WTC11 (cell line): Measurements from ENCODE around the gene PTPRN2. TPM values are rescaled to one million over a fixed set of nuclear protein-coding genes. Genes with fewer than 3 reads are reported as not detected.

ENCODE experiments used
- ATAC-seq: fragments of 200-7000 bp; cut with Tn5 transposase; 2 replicates; pipeline ENCODE4 v1.10.0; 2021; ENCODE audit warnings: mild to moderate bottlenecking, moderate library complexity
- CTCF ChIA-PET: fragments of 300-600 bp; sonication (Branson Sonifier 250); formaldehyde crosslinking; loops from one replicate; lab custom pipeline; 2021; ENCODE audit warnings: antibody characterized with exemption; lab: Charles Lee
- POLR2A ChIA-PET: fragments of 350-600 bp; sonication (Branson Sonifier 250); formaldehyde crosslinking; loops from one replicate; lab custom pipeline; 2021; ENCODE audit warnings: antibody characterized with exemption; lab: Charles Lee
- DNase-seq: peaks from one replicate; pipeline ENCODE4 v3.0.0; 2021; ENCODE audit warnings: low spot score
- H3K27ac Mint-ChIP-seq: 2 replicates; pipeline ENCODE4 v1.8.0; 2021; ENCODE audit warnings: mixed read lengths
- H3K27me3 Mint-ChIP-seq: 2 replicates; pipeline ENCODE4 v1.8.0; 2021; ENCODE audit warnings: low read depth, mild to moderate bottlenecking, moderate library complexity, mixed read lengths
- H3K36me3 Mint-ChIP-seq: 2 replicates; pipeline ENCODE4 v1.8.0; 2021; ENCODE audit warnings: mixed read lengths
- H3K4me1 Mint-ChIP-seq: 2 replicates; pipeline ENCODE4 v1.8.0; 2022; ENCODE audit warnings: mixed read lengths
- H3K4me3 Mint-ChIP-seq: 2 replicates; pipeline ENCODE4 v1.8.0; 2021; ENCODE audit warnings: mild to moderate bottlenecking, moderate library complexity, mixed read lengths
- H3K9me3 Mint-ChIP-seq: 2 replicates; pipeline ENCODE4 v1.8.0; 2021; ENCODE audit warnings: mixed read lengths
- ATF1 ChIP-seq: sonication (generic); formaldehyde crosslinking; IDR thresholded peaks from 2 replicates; pipeline ENCODE4 v1.8.1; 2023; ENCODE audit warnings: mild to moderate bottlenecking, moderate library complexity, missing genetic modification reagents
- ATF3 ChIP-seq: sonication (generic); formaldehyde crosslinking; conservative IDR thresholded peaks from 2 replicates; pipeline ENCODE4 v1.8.1; 2022; ENCODE audit warnings: mild to moderate bottlenecking, missing genetic modification reagents
- ATF6 ChIP-seq: sonication (generic); formaldehyde crosslinking; IDR thresholded peaks from 2 replicates; pipeline ENCODE4 v1.8.1; 2023; ENCODE audit warnings: mild to moderate bottlenecking, missing genetic modification reagents
- CREB1 ChIP-seq: sonication (generic); formaldehyde crosslinking; IDR thresholded peaks from 2 replicates; pipeline ENCODE4 v1.8.0; 2023; ENCODE audit warnings: mild to moderate bottlenecking, missing genetic modification reagents
- ERG ChIP-seq: fragments of 250-450 bp; sonication (Bioruptor Pico); IDR thresholded peaks from 2 replicates; pipeline ENCODE4 v1.8.0; 2021; ENCODE audit warnings: mild to moderate bottlenecking
- ESRRA ChIP-seq: sonication (generic); formaldehyde crosslinking; IDR thresholded peaks from 2 replicates; pipeline ENCODE4 v1.8.1; 2022; ENCODE audit warnings: mild to moderate bottlenecking, missing genetic modification reagents, borderline replicate concordance
- HMGXB4 ChIP-seq: sonication (generic); formaldehyde crosslinking; IDR thresholded peaks from 2 replicates; pipeline ENCODE4 v1.8.1; 2023; ENCODE audit warnings: mild to moderate bottlenecking, moderate library complexity, missing genetic modification reagents
- JAZF1 ChIP-seq: fragments of 250-450 bp; sonication (Bioruptor Pico); IDR thresholded peaks from 2 replicates; pipeline ENCODE4 v1.9.0; 2021; ENCODE audit warnings: moderate library complexity, mild to moderate bottlenecking, inconsistent platforms
- MLX ChIP-seq: sonication (generic); formaldehyde crosslinking; IDR thresholded peaks from 2 replicates; pipeline ENCODE4 v1.8.1; 2023; ENCODE audit warnings: mild to moderate bottlenecking, missing genetic modification reagents, moderate library complexity
- MXD4 ChIP-seq: fragments of 250-450 bp; sonication (Bioruptor Pico); IDR thresholded peaks from 2 replicates; pipeline ENCODE4 v1.8.0; 2021; ENCODE audit warnings: mild to moderate bottlenecking, moderate library complexity, borderline replicate concordance
- PRDM15 ChIP-seq: sonication (generic); formaldehyde crosslinking; IDR thresholded peaks from 2 replicates; pipeline ENCODE4 v1.8.0; 2022; ENCODE audit warnings: missing genetic modification reagents
- RELA ChIP-seq: sonication (generic); formaldehyde crosslinking; IDR thresholded peaks from 2 replicates; pipeline ENCODE4 v1.8.1; 2022; ENCODE audit warnings: missing genetic modification reagents, mild to moderate bottlenecking, borderline replicate concordance
- RORB ChIP-seq: fragments of 250-450 bp; sonication (Bioruptor Pico); IDR thresholded peaks from 2 replicates; pipeline ENCODE4 v1.9.0; 2021; ENCODE audit warnings: mild to moderate bottlenecking
- SOX15 ChIP-seq: fragments of 250-450 bp; sonication (Bioruptor Pico); IDR thresholded peaks from 2 replicates; pipeline ENCODE4 v1.9.0; 2021; ENCODE audit warnings: mild to moderate bottlenecking
- ZMAT4 ChIP-seq: fragments of 250-450 bp; sonication (Bioruptor Pico); IDR thresholded peaks from 2 replicates; pipeline ENCODE4 v1.9.0; 2021; ENCODE audit warnings: mild to moderate bottlenecking
- ZNF232 ChIP-seq: sonication (generic); formaldehyde crosslinking; IDR thresholded peaks from 2 replicates; pipeline ENCODE4 v1.8.0; 2022; ENCODE audit warnings: mild to moderate bottlenecking, missing genetic modification reagents
- ZNF396 ChIP-seq: fragments of 250-450 bp; sonication (Bioruptor Pico); IDR thresholded peaks from 2 replicates; pipeline ENCODE4 v1.8.0; 2021; ENCODE audit warnings: mild to moderate bottlenecking, moderate library complexity, borderline replicate concordance
- ZNF416 ChIP-seq: fragments of 250-450 bp; sonication (Bioruptor Pico); IDR thresholded peaks from 2 replicates; pipeline ENCODE4 v1.9.0; 2021; ENCODE audit warnings: mild to moderate bottlenecking, inconsistent platforms
- ZNF671 ChIP-seq: fragments of 250-450 bp; sonication (Bioruptor Pico); IDR thresholded peaks from 2 replicates; pipeline ENCODE4 v1.8.0; 2021; ENCODE audit warnings: mild to moderate bottlenecking
- total RNA-seq: library from RNA; stranded (reverse); gene quantifications from 3 replicates; pipeline ENCODE4 v1.2.3, GENCODE V29; 2021

The PTPRN2 gene
- total RNA-seq, 1 experiment from 2014 or later = 4.7 TPM

- Mint-ChIP-seq H3K36me3 (peaks cover 29% of the 10 kb centered on the region), H3K4me3 (no peak overlapping the region), H3K4me1 (peaks cover 18% of the 10 kb centered on the region), H3K27me3 (peaks cover 9% of the 10 kb centered on the region; the same call in 1 of the 2 replicates), H3K9me3 (peaks cover 31% of the 10 kb centered on the region), H3K27ac (0 out of 2 replicates have a peak overlapping the region, but pooled peaks have one; percentile 20)
- ChIA-PET CTCF (interaction anchor here (1.0 to 1.3 kb wide), 3 partner anchors 32 to 311 kb away, joined by 3 to 4 read pairs (median 4); no protein-coding TSS in a partner anchor), POLR2A (no interaction called here)
- TF ChIP-seq ZMAT4 (CRISPR knock-in tag) (no peak), MLX (no peak), RORB (no peak), ATF1 (CRISPR knock-in tag) (no peak), ERG (CRISPR knock-in tag) (no peak), RELA (CRISPR knock-in tag) (no peak), PRDM15 (CRISPR knock-in tag) (no peak), ZNF671 (CRISPR knock-in tag) (no peak), ATF3 (CRISPR knock-in tag) (no peak), SOX15 (no peak), ESRRA (CRISPR knock-in tag) (no peak), ZNF396 (CRISPR knock-in tag) (no peak), MXD4 (no peak), ZNF232 (CRISPR knock-in tag) (no peak), CREB1 (CRISPR knock-in tag) (no peak), ATF6 (CRISPR knock-in tag) (no peak), HMGXB4 (CRISPR knock-in tag) (no peak), JAZF1 (CRISPR knock-in tag) (no peak), ZNF416 (CRISPR knock-in tag) (no peak)
- ATAC-seq = no peak
- no peak for DNase-seq
Measured at GRCh38 chr7:158043551-158044481, 543.8 kb downstream of the PTPRN2 start.
